SK-N-SH (cell line): ENCODE measurements around the gene KCND3. TPM values are rescaled to one million over a fixed set of nuclear protein-coding genes. Genes with fewer than 3 reads are reported as not detected.

ENCODE experiments used
- CTCF ChIA-PET: fragments of 300-600, 350-600 bp; formaldehyde crosslinking; extraction: SDS; loops from one replicate; lab custom pipeline; 2021; lab: Yijun Ruan, JAX
- POLR2A ChIA-PET: fragments of 350-600 bp; sonication (Branson Sonifier 250); formaldehyde crosslinking; extraction: SDS; loops from one replicate; lab custom pipeline; 2020; ENCODE audit warnings: antibody characterized with exemption, inconsistent platforms; lab: Yijun Ruan, JAX
- DNase-seq: peaks from one replicate; pipeline ENCODE4 v3.0.0; 2012
- H2AFZ ChIP-seq: fragments of 200-600 bp; sonication (generic); 2 replicates; pipeline ENCODE4 v1.8.1; 2016; ENCODE audit warnings: antibody characterized with exemption, mild to moderate bottlenecking, low read depth
- H3F3A ChIP-seq: fragments of 200-600 bp; sonication (generic); replicated peaks from 2 replicates; pipeline ENCODE3; 2016; ENCODE audit warnings: antibody characterized with exemption, mild to moderate bottlenecking; ENCODE audit not compliant: insufficient read depth
- H3K27ac ChIP-seq, 2 experiments: fragments of 200-500 bp in 1 of 2; fragments of 200-600 bp in 1 of 2; sonication (Bioruptor generic) in 1 of 2; sonication (generic), shearing (Covaris generic) in 1 of 2; 2 replicates each; pipeline versions ENCODE4 v1.5.1 to v1.6.1; 2014 to 2016; ENCODE audit warnings: low read depth in 2 of 2, inconsistent platforms in 1 of 2, low read length in 1 of 2, mild to moderate bottlenecking in 1 of 2, mixed read lengths in 1 of 2
- H3K27me3 ChIP-seq: fragments of 200-600 bp; sonication (generic), shearing (Covaris generic); 2 replicates; pipeline ENCODE4 v1.6.1; 2016; ENCODE audit warnings: mixed run types; ENCODE audit not compliant: insufficient read depth
- H3K36me3 ChIP-seq, 2 experiments: fragments of 200-500 bp in 1 of 2; fragments of 200-600 bp in 1 of 2; sonication (Bioruptor generic) in 1 of 2; sonication (generic) in 1 of 2; replicated peaks in 1 of 2; 2 replicates each; pipeline versions ENCODE3 to v1.5.1; 2014 to 2016; ENCODE audit warnings: low read length in 1 of 2, mild to moderate bottlenecking in 1 of 2; ENCODE audit not compliant: insufficient read depth in 2 of 2, control insufficient read depth in 1 of 2
- H3K4me1 ChIP-seq, 2 experiments: fragments of 200-500 bp in 1 of 2; fragments of 200-600 bp in 1 of 2; sonication (Bioruptor generic) in 1 of 2; sonication (generic), shearing (Covaris generic) in 1 of 2; 2 replicates each; pipeline versions ENCODE4 v1.5.1 to v1.6.1; 2014 to 2016; ENCODE audit warnings: low read depth in 1 of 2, low read length in 1 of 2, mixed run types in 1 of 2; ENCODE audit not compliant: insufficient read depth in 2 of 2, control insufficient read depth in 1 of 2
- H3K4me2 ChIP-seq: fragments of 200-600 bp; sonication (generic), shearing (Covaris generic); 2 replicates; pipeline ENCODE4 v1.6.1; 2017; ENCODE audit warnings: mixed run types
- H3K4me3 ChIP-seq, 2 experiments: fragments of 200-500 bp in 1 of 2; fragments of 200-600 bp in 1 of 2; sonication (Bioruptor generic) in 1 of 2; sonication (generic), shearing (Covaris generic) in 1 of 2; 2 replicates each; pipeline versions ENCODE4 v1.5.1 to v1.8.1; 2014 to 2016; ENCODE audit warnings: low read depth in 2 of 2, inconsistent platforms in 1 of 2, low read length in 1 of 2, mild to moderate bottlenecking in 1 of 2, mixed read lengths in 1 of 2, moderate library complexity in 1 of 2
- H3K79me2 ChIP-seq: fragments of 200-600 bp; sonication (generic); 2 replicates; pipeline ENCODE4 v1.8.1; 2017; ENCODE audit warnings: mild to moderate bottlenecking; ENCODE audit not compliant: insufficient read depth
- H3K9ac ChIP-seq: fragments of 200-600 bp; sonication (generic); 2 replicates; pipeline ENCODE4 v1.6.1; 2017; ENCODE audit warnings: mixed run types
- H3K9me2 ChIP-seq: fragments of 200-600 bp; sonication (generic); 2 replicates; pipeline ENCODE4 v1.6.1; 2017; ENCODE audit warnings: mixed run types
- H3K9me3 ChIP-seq: fragments of 200-600 bp; sonication (generic); 2 replicates; pipeline ENCODE4 v1.6.1; 2017; ENCODE audit warnings: mixed run types, mild to moderate bottlenecking, moderate library complexity
- H4K20me1 ChIP-seq: fragments of 200-600 bp; sonication (generic); 2 replicates; pipeline ENCODE4 v1.6.1; 2017; ENCODE audit warnings: mild to moderate bottlenecking, mixed run types; ENCODE audit not compliant: insufficient read depth
- CHD2 ChIP-seq: fragments of 150-350 bp; IDR thresholded peaks from 2 replicates; pipeline ENCODE4 v1.6.1; 2018; ENCODE audit warnings: low read length; ENCODE audit not compliant: partially characterized antibody
- CTCF ChIP-seq: fragments of 200-600 bp; sonication (generic); IDR thresholded peaks from 2 replicates; pipeline ENCODE4 v1.6.1; 2017; ENCODE audit warnings: antibody characterized with exemption, mild to moderate bottlenecking, moderate library complexity
- FOXM1 ChIP-seq: IDR thresholded peaks from 2 replicates; pipeline ENCODE4 v1.4.0; 2012; ENCODE audit warnings: low read depth, mild to moderate bottlenecking
- IRF3 ChIP-seq: fragments of 150-350 bp; IDR thresholded peaks from 2 replicates; pipeline ENCODE4 v1.6.1; 2016; ENCODE audit warnings: mild to moderate bottlenecking, low read depth, low read length
- MAX ChIP-seq: IDR thresholded peaks from 2 replicates; pipeline ENCODE4 v1.4.0; 2012; ENCODE audit warnings: low read depth
- MEF2A ChIP-seq: IDR thresholded peaks from 2 replicates; pipeline ENCODE4 v1.4.0; 2012; ENCODE audit warnings: low read depth, borderline replicate concordance
- PBX3 ChIP-seq: IDR thresholded peaks from 2 replicates; pipeline ENCODE4; 2012
- POLR2AphosphoS5 ChIP-seq: IDR thresholded peaks from 2 replicates; pipeline ENCODE4 v1.6.1; 2012; ENCODE audit warnings: low read depth, low read length
- RAD21 ChIP-seq: IDR thresholded peaks from 2 replicates; pipeline ENCODE4 v1.6.1; 2012; ENCODE audit warnings: mild to moderate bottlenecking, low read length
- RFX5 ChIP-seq: IDR thresholded peaks from 2 replicates; pipeline ENCODE4 v1.6.1; 2012; ENCODE audit warnings: mild to moderate bottlenecking, improper control_type of control experiment, low read length
- RXRA ChIP-seq: IDR thresholded peaks from 2 replicates; pipeline ENCODE4 v1.4.0; 2012; ENCODE audit warnings: low read depth, mild to moderate bottlenecking, borderline replicate concordance
- SIN3A ChIP-seq: IDR thresholded peaks from 2 replicates; pipeline ENCODE4 v1.6.1; 2012; ENCODE audit warnings: low read depth, mild to moderate bottlenecking, low read length, moderate library complexity, borderline replicate concordance
- TCF12 ChIP-seq: IDR thresholded peaks from 2 replicates; pipeline ENCODE4 v1.4.0; 2012
- USF2 ChIP-seq: fragments of 150-350 bp; IDR thresholded peaks from 2 replicates; pipeline ENCODE4 v1.6.1; 2017; ENCODE audit warnings: antibody characterized with exemption, low read length, low read depth, borderline replicate concordance
- WGBS: methylation state at CpG from one replicate; pipeline ENCODE4 v1.1.6; 2017; ENCODE audit warnings: low lambda C conversion rate; 5-methylcytosine and 5-hydroxymethylcytosine counted together
- polyA plus RNA-seq, 3 experiments: library from polyadenylated mRNA; depleted of rRNA; stranded (reverse); fragments of >200 nt; gene quantifications; 2 replicates each; pipeline ENCODE4 v1.2.3, GENCODE V29; 2012

The KCND3 gene
- polyA plus RNA-seq, 1 of the 3 experiments (the other 2 are of a cell fraction), result not detected

- TF ChIP-seq POLR2AphosphoS5 (no peak), RXRA (no peak), CHD2 (no peak), MEF2A (no peak), USF2 (no peak)
- TF ChIP-seq, all 33 proteins: peak for 0
Observed at GRCh38 chr1:111961773-111962565, 27.5 kb downstream of the KCND3 start (continued).

- H4K20me1 ChIP-seq, result no peaks in the 10 kb centered on the region
- H3K27me3 ChIP-seq, result no peaks in the 10 kb centered on the region; the same call in 1 of the 2 replicates
- H3K4me1 ChIP-seq, result no peaks in the 10 kb centered on the region
- ChIA-PET CTCF (interaction anchor here (0.9 kb wide), 1 partner anchor 27 kb away, joined by 3 read pairs; no protein-coding TSS in a partner anchor), POLR2A (no interaction called here)
- H3K4me2 ChIP-seq, result no peak overlapping the region
- no peak overlapping the region for H3K4me3 ChIP-seq
- H3K9me2 ChIP-seq, result no peaks in the 10 kb centered on the region
- no peak overlapping the region for H2AFZ ChIP-seq
- no peak for DNase-seq
- H3F3A ChIP-seq, result no peaks in the 10 kb centered on the region
- TF ChIP-seq IRF3, result no peak
- no peak for TF ChIP-seq MAX
- no peak for TF ChIP-seq POLR2AphosphoS5
- no peak for TF ChIP-seq CTCF
- TF ChIP-seq SIN3A, result no peak
- TF ChIP-seq PBX3, result no peak
- TF ChIP-seq RFX5, result no peak
- TF ChIP-seq TCF12, result no peak
- no peak for TF ChIP-seq RAD21
- no peak for TF ChIP-seq FOXM1
- H3K9ac ChIP-seq, result no peak overlapping the region
- H3K36me3 ChIP-seq, result no peaks in the 10 kb centered on the region
- no peak overlapping the region for H3K27ac ChIP-seq
- WGBS, result 15% methylated on average over 6 of the region's 8 CpGs
- no peaks in the 10 kb centered on the region for H3K79me2 ChIP-seq
- H3K9me3 ChIP-seq, result no peaks in the 10 kb centered on the region
Observed at GRCh38 chr1:111961016-111961415, 28.5 kb downstream of the KCND3 start.
